Astrocyte of the cerebellum (primary cell): ENCODE measurements around the gene TM4SF18.

Experiments used
- DNase-seq: peaks from one replicate; pipeline ENCODE4 v3.0.0-alpha.2; 2011; ENCODE audit warnings: low read depth
- H3K4me3 ChIP-seq: 2 replicates; pipeline ENCODE4 v1.5.1; 2011; ENCODE audit warnings: mild to moderate bottlenecking, low read depth, low read length, moderate library complexity
- in situ Hi-C: cut with HindIII; loops from 2 replicates; pipeline ENCODE4 v1.10.0; 2017; ENCODE audit warnings: low sequenced_read_pairs
- TF ChIP-seq, protein P1 (sequence below): IDR thresholded peaks from 2 replicates; pipeline ENCODE4 v1.5.1; 2012; ENCODE audit warnings: low read length, low read depth, moderate library complexity, mild to moderate bottlenecking; ENCODE audit errors: missing control alignments

Gene TM4SF18

DNA sequence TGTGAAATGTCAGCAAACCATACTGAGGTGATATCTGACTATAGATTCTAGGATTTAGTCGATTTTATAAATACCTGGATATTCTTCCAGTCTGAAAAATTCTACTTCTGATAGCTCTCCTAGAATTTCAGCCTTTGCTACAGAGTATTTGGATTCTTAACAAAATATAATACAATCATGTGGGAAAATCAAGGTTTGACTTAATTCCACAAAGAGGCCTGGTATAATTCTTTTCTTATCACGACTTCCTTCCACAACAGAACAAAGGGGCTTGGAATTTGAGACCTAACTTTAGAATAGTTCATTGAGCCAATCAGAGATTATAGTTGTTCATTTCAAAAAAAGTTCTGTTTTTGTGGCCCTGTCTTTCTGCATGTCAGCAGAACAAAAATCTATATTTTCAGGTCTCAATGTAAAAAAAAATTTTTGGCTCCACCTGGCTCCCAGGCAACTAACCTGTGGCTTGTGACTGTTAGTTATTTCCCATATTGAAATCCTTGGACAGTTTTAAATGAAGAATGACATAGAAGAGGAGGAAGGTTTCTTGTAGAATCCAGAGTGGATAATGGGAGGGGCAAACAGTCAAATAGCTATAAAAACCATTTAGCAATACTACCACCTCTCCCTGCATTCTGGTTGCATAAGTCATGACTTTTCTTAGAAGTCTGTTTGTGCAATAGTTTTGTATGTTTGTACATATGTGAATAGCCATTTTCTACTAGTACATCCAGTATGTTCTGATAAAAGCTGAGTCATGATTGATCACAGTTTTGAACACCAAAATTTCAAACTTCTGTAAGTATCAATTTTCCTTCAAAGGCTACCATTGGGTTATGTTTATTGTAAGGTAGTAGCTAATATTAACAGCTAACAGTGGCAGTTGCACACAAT, 40.0 kb upstream of the TM4SF18 start:
- no peak for DNase-seq
- in situ Hi-C loops: no loop called here
- H3K4me3 ChIP-seq: no peak overlapping the region
- TF ChIP-seq, protein P1, sequence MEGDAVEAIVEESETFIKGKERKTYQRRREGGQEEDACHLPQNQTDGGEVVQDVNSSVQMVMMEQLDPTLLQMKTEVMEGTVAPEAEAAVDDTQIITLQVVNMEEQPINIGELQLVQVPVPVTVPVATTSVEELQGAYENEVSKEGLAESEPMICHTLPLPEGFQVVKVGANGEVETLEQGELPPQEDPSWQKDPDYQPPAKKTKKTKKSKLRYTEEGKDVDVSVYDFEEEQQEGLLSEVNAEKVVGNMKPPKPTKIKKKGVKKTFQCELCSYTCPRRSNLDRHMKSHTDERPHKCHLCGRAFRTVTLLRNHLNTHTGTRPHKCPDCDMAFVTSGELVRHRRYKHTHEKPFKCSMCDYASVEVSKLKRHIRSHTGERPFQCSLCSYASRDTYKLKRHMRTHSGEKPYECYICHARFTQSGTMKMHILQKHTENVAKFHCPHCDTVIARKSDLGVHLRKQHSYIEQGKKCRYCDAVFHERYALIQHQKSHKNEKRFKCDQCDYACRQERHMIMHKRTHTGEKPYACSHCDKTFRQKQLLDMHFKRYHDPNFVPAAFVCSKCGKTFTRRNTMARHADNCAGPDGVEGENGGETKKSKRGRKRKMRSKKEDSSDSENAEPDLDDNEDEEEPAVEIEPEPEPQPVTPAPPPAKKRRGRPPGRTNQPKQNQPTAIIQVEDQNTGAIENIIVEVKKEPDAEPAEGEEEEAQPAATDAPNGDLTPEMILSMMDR: no peak

DNA sequence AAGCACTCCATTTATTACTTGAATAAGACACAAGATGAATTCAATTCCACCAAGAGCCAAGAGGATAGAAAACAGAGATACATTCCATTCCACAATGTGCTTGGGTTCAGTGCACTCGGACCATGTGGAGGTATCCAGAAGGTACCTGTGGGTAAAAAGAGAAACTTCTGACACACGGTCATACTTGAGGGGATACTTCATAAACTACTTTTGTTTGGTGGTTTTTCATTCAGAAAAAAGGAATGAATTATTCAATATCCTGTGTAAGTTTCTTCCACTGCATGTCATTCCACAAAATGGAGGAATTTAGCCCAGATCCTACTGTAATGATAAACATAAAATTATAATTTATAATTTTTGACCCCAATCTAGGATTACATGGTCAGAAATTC, 38.3 kb upstream of the TM4SF18 start:
- TF ChIP-seq, protein P1: no peak
- DNase-seq: no peak
- H3K4me3 ChIP-seq: no peak overlapping the region
- in situ Hi-C loops: no loop called here

DNA sequence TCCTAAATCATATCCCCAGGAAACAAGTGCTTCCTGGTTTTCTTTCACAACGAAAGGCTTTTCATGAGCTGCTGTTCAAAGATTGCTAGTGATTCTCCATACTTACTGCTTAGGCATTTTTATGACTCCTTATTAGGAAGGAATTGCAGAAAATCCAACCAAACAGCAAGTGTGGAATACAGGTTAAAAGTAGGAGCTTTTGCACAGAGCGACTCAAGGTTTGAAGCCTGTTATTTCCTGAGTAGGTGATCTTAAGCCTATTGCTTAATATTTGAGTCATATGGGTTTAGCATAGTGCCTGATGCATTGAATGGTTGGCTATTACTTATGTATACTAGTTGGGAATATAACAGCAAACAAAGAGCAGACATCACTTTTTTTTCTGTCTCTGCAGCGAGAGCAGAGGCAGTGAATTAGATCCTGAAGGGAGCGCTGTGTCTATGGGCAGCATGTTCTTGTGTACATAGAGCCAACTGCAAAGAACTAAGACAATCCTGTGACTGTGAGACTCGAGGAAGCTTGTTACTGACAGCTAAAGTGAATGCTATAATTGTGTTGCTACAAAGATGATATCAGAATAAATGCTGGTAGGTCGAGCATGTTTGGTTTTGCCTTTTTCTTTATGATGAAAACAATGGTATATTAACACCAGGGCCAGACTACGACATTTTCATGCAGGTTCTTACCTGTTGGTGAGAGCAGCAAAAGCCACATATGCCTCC, 37.7 kb upstream of the TM4SF18 start:
- H3K4me3 ChIP-seq: no peak overlapping the region
- no peak for DNase-seq
- in situ Hi-C loops: no loop called here
- TF ChIP-seq, protein P1: no peak

DNA sequence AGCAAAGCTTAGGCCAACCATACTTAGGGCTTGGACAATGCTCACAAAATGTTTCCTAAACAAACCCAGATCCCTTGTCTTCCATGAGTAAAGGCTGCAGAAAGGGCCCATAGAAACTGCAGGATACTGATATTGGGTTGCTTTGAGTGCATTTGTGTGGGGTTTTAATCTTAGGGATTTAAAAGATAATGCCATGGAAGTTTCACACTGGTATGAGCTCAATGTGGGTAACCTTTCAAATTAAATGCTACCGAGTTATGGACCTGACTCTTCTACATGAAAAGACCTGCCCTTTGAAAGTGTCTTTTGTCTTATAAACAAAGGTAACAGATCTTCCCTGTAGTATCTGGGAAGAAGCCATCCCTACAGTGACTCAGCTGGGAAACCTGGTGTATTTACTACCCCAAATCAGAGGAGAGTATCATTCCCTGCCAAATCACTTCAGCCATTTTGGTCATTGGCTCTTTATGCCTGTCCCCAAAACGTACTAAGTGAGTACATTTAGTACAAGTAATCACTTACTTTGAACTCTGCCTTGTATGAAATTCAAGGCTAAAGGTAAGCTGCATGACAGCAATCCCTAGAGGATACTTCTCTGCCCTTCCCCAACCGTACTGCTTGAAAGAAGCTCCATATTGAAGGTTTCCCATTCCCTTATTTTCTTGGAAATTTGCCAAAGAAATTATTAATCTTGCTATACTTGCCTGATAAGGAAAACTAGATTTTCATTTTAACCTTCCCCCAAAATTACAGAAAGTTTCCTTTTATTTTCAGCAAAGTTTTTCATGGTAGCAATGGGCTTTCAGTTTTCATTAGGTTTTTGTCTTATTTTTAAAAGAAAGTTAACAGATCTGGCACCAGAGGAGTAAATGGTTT, 36.8 kb upstream of the TM4SF18 start:
- TF ChIP-seq, protein P1: no peak
- no peak overlapping the region for H3K4me3 ChIP-seq
- in situ Hi-C loops: no loop called here
- no peak for DNase-seq

DNA sequence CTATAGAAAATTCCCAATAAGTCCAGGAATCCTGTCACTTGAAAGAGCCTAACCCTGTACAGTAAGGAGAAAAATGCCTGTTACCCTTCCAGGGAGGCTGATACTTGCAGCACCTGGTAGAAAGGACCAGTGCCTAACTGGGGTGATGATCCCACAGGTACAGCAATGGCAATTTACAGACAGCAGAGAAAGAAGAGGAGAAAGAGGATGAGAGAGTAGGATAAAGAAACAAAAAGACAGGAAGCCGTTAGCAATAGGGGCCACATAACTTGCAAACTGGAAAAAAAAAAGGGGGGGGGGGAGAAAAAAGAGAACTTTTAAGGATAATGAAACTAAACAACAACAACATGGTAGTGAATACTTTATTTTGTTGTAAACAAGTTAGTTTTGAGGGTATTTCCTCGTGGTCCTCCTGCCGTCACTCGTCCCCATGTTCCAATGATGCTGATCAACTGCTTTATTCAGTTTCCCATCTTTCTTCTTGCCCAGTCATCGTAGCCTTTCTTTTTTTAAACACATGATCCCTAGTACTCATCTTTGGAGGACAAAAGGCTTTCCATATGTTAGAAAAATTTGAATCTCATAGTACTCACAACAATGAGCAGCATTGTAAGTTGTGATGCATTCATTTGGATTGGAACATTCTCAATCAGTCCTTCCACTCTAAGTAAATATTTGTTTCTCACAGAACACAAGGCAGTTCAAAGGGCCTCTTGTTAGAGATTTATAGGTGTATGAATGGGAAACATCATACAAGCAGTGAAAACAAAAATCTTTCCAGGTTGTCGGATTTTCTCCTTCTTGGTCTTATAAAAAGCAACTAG, 35.5 kb upstream of the TM4SF18 start:
- H3K4me3 ChIP-seq: no peak overlapping the region
- no peak for DNase-seq
- in situ Hi-C loops: no loop called here
- TF ChIP-seq, protein P1: no peak
